Ammon's horn (tissue), 1 donor: ENCODE measurements around the gene OBP2B.
A peak's percentile ranks its signal among the peaks of the same experiment; 100 is the strongest.

Experiments
- DNase-seq: peaks from one replicate; pipeline ENCODE4 v3.0.0-alpha.2; 2016; ENCODE audit warnings: low spot score

The OBP2B gene

DNA sequence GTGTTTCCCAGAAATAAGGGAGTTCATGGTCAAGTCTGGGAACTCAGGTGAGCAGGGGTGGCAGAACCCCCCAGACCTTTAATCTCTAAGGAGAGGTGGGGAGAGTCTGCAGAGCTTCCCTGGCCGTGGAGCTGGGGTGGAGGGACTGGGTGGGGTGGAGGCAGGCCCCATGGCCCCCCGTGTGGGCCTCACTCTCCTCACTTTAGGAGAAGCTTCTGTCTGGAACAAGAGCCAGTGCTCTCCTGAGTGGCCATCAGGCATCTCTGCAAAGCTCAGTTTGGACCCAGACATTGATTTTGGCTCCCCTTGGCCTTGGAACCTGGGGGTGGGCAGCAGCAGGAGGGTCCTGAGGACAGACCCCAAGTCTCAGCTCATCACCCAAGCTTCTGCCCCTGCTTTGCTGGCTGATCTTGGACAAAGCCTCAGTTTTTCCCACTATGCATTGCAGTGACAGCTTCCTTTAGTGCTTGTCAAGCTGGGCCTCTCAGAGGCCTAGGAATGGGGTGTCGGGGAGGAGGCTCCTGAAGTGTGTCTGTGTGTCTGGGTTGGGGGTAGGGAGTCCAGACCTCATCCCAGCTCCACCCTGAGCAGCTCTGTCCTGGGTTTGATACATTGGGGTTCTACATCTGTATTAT, 41.8 kb downstream of the OBP2B start:
- DNase-seq, result no peak

DNA sequence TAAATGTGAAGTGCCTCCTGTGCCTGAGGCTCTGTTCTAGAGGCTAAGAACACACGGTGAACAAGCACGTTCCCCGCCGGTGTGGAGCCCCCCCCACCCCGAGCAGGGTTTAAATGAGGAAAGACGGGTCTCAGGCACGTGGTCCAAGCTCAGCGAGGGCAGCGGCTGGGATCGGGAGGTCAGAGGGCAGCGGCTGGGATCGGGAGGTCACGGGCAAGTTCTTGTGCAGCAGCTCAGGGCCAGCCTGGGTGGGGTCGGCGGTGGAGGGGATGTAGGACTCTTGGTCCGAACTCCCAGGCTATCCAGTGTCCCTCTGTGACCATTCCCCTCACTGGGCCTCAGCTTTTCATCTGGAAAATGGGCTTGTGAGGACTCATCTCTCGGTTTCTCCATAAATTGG, 42.7 kb downstream of the OBP2B start:
- DNase-seq, result no peak

DNA sequence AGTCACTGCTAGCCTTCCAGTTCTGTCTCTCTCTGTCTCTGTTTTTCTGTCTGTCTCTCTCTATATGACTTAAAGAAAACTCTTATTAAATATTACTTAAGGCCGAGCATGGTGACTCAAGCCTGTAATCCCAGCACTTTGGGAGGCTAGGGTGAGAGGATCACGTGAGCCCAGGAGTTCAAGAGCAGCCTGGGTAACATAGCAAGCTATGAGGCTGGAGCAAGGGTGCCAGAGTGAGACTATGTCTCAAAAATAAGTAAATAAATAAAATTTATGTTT, 43.7 kb downstream of the OBP2B start:
- no peak for DNase-seq

DNA sequence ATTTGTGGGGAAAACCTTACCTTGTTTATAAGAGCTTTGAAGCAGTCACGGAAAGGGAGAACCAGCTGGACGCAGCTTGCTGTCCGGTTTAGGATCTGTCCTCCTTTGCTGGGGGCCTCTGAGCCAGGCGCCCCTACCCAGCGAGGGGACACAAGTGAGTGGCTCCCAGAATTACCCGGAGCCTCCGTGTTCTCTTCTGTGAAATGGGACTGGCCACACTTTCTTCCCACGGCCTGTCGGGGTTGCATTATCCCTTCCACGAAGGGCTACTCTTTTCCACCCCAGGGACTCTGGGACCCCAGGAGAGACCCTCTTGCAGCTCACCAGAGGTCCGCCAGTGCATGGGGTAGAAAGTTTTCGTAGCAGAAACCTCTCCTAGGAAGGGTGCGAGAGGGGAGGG, 44.9 kb downstream of the OBP2B start:
- DNase-seq, result no peak

DNA sequence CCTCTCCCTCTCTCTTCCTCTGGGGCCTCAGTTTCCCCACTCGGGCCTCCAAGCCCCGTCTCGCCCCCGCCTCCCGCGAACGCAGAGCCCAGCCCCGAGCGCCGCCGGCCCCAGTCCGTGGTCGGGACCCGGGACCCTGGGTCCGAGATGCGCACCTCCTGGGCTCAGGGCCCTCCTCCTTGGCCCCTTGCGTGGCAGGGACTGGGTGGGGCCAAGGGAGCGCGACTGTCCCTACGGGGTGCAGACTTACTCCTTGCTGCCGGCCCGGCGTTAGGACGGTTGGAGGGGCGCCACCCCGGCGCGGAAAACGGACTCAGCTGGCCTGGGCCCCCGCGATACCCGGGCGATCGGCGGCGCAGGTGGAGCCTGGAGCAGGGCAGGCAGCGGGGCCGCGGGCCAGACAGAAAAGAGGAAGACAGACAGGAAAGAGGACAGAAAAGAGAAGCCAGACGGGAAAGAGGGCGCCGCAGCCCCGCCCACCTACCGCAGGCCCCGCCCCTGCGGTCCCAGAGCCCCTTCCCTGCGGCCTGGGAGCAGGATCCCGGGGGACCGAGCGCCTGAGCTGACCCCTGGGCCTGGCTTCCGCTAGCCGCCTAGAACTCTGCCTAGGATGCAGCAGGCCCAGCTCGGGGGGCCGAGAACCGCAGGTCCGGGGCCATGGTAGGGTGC, 45.4 kb downstream of the OBP2B start, which contains the start of gene GBGT1:
GBGT1 (minus strand) TSS at position 411 of the 669 bp plus-strand sequence. CDS start 1,502 bp downstream, outside the sequence.
- DNase-seq, result peak; percentile 59

DNA sequence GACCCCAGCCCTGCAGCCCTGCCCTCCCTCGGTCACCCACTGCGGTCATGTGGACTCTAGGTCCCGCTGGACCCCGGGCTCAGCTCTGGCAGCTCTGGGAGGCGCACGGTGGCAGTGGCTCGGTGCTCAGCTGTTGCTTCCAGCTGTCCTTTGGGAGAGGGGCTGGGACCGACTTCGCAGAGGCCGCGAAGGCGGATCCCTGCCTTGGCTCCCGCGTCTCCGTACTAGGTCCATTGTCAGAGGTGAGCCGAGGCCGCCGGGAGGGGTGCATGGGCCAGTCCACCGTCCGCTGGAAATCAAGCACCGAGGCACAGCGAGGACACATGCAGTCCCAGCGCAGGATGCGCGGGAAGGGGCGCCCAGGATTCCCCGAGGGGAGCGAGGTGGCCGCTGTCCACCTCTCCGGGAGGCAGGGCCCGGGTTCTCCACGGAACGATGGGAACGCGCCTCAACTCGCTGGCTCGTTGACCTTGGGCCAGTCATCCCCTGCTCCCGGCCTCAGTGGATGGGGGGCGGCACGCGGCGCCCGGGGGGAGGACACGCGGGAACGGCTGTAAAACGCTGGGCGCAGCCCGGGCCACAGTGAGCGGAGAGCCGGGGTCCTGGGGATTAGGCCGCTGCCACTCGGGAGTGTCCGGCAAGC, 46.1 kb downstream of the OBP2B start:
- DNase-seq, result no peak

DNA sequence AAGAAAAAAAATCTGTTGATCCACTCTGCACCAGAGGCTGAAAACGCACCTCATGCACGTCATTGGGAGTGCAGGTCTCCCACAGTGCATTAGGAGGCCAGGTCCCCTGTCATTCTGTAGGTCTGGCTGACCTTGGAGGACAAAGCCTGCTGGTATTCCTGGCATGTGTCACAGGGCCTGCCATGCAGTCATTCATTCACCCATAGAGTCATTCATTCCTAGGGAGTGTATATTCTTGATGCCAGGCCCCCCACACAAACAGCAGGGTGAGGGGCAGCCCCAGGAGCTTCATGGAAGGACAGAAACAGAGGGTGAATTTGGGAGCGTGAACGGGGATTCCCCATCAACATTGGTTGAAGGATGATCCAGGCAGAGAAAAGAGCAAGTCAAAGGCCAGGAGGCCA, 47.5 kb downstream of the OBP2B start:
- no peak for DNase-seq

DNA sequence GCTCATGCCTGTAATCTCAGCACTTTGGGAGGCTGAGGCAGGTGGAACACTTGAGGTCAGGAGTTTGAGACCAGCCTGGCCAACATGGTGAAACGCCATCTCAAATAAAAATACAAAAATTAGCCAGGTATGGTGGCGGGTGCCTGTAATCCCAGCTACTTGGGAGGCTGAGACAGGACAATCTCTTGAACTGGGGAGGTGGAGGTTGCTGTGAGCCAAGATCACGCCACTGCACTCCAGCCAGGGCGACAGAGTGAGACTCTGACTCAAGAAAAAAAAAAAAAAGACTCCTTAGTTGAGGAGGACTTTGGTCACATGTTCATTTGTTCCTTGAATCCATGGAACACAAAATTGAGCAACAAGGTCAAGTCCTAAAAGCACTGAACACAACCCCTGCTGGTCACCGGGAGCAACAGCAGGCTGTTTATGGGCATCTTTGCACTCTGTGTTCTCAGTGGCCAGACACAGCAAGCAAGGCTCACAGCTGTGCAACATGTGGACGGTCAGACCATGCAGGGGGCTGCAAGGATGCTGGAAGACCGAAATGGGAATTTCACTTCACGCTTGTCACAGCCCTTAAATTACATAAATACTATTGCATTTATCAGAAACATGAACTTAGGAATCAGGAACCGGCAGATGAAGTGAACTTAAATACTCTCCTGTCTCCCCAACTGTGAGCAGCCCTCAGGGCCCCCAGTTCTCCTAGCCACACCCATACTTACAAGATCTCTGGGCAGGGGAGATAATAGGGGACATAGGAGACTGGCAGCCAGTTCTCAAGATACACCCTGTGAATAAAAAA, 48.1 kb downstream of the OBP2B start:
- peak; percentile 71 for DNase-seq

DNA sequence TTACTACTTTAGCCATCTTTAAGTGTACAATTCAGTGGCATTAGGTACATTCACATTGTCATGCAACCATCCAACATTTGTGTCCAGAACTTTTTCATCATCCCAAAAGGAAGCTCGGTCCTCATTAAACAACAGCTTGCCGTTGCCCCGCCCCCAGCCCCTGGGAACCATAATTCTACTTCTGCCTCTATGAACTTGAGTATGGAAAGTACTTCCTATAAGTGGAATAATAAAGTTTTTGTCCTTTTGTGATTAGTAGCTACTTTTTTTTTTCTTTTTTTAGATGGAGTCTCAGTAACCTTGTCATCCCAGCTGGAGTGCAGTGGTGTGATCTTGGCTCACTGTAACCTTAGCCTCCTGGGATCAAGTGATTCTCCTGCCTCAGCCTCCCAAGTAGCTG, 50.4 kb downstream of the OBP2B start:
- DNase-seq, result no peak
